Fibroblast of mammary gland (primary cell): ENCODE results near the gene MMP14.

Source experiments
- DNase-seq: peaks from one replicate; pipeline ENCODE4 v3.0.0-alpha.2; 2010; ENCODE audit warnings: low read depth
- H3K4me3 ChIP-seq: 2 replicates; pipeline ENCODE4 v1.5.1; 2011; ENCODE audit warnings: low read depth, mild to moderate bottlenecking, low read length, moderate library complexity; ENCODE audit not compliant: control insufficient read depth
- CTCF ChIP-seq: conservative IDR thresholded peaks from 2 replicates; pipeline ENCODE4 v1.5.1; 2011; ENCODE audit warnings: low read depth, low read length, inconsistent platforms; ENCODE audit not compliant: control insufficient read depth, insufficient read depth

Gene MMP14

GRCh38 chr14:22837750-22838538, 1.6 kb downstream of the MMP14 start:
- peak overlapping the region; percentile 95 for H3K4me3 ChIP-seq
- peak; percentile 63 for DNase-seq
- TF ChIP-seq CTCF, result no peak

GRCh38 chr14:22838631-22839041, 2.3 kb downstream of the MMP14 start:
- TF ChIP-seq CTCF, result no peak
- peak overlapping the region; percentile 95 for H3K4me3 ChIP-seq
- peak; percentile 84 for DNase-seq

- DNase-seq, result peak; percentile 86
- H3K4me3 ChIP-seq, result peak overlapping the region; percentile 95
- TF ChIP-seq CTCF, result no peak
Measured at GRCh38 chr14:22839159-22839779, 2.9 kb downstream of the MMP14 start.

GRCh38 chr14:22841311-22841710, 4.9 kb downstream of the MMP14 start:
- H3K4me3 ChIP-seq, result no peak overlapping the region
- DNase-seq, result no peak
- TF ChIP-seq CTCF, result no peak

GRCh38 chr14:22841769-22842168, 5.4 kb downstream of the MMP14 start:
- no peak for TF ChIP-seq CTCF
- DNase-seq, result no peak

GRCh38 chr14:22842211-22843122, 6.1 kb downstream of the MMP14 start:
- TF ChIP-seq CTCF, result no peak
- H3K4me3 ChIP-seq, result no peak overlapping the region

More at GRCh38 chr14:22841769-22842168, 5.4 kb downstream of the MMP14 start:
- no peak overlapping the region for H3K4me3 ChIP-seq

More at GRCh38 chr14:22842211-22843122, 6.1 kb downstream of the MMP14 start:
- DNase-seq, result no peak
